Stimulated activated CD8-positive, alpha-beta memory T cell treated with anti-CD3 and anti-CD28 coated beads, Interleukin-15, amount 100 ng/mL, for 1 hour (primary cell): Measurements from ENCODE around the gene KLK6.

Experiments
- DNase-seq: peaks from one replicate; pipeline ENCODE4 v3.0.0-alpha.2; 2020; ENCODE audit warnings: low read depth

Gene KLK6

DNA sequence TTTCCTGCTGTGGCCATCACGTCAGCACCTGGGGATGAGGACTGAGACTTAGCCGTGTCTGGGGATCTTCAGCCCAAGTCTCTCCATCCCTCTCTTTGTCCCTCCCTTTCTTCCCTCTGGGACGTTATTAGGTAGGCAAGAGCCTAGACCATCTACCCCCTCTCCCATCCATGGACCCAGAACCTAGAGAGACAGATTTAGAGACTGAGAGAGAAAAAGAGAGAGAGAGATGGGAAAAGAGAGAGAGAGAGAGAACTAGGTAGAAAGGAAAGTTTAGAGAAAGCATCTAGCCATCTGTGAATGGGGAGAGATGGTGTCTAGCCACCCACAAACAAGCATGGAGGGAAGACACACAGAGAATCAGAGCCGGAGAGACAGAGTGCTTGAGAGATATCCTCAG, 58.7 kb downstream of the KLK6 start:
- no peak for DNase-seq

GRCh38 chr19:50909240-50910070, 59.9 kb downstream of the KLK6 start:
- DNase-seq, result no peak
